ENCODE data around the gene ARHGEF10L.

DNA sequence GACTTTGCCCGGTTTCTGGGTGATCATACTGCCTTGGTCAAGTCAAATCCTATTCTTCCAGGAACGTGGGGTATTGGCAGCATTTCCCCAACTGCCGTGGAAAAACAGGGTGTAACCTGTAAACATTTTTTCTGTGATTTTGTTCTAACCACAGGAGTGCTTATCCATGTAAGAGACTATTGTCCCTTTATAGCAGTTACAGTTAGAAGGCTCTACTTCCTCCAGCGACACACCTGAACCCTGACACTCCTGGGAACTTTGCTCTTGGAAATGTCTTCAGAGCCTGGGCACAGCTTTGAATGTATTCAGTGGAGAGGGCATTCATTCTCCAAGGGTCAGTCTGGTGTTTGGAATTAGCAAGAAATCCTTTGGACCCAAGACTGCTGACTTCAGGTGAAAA, 26.4 kb upstream of the ARHGEF10L start:
- TF ChIP-seq ZNF274 (IDR thresholded peaks at IDR 0.05; ENCODE audit: low read length), result no peak
- TF ChIP-seq ZNF274 (tag by site-specific recombination; IDR thresholded peaks at IDR 0.05; ENCODE audit: borderline replicate concordance), result no peak
- no peak for TF ChIP-seq ZNF140 (tag by site-specific recombination; IDR thresholded peaks at IDR 0.05)
- TF ChIP-seq, protein P1, sequence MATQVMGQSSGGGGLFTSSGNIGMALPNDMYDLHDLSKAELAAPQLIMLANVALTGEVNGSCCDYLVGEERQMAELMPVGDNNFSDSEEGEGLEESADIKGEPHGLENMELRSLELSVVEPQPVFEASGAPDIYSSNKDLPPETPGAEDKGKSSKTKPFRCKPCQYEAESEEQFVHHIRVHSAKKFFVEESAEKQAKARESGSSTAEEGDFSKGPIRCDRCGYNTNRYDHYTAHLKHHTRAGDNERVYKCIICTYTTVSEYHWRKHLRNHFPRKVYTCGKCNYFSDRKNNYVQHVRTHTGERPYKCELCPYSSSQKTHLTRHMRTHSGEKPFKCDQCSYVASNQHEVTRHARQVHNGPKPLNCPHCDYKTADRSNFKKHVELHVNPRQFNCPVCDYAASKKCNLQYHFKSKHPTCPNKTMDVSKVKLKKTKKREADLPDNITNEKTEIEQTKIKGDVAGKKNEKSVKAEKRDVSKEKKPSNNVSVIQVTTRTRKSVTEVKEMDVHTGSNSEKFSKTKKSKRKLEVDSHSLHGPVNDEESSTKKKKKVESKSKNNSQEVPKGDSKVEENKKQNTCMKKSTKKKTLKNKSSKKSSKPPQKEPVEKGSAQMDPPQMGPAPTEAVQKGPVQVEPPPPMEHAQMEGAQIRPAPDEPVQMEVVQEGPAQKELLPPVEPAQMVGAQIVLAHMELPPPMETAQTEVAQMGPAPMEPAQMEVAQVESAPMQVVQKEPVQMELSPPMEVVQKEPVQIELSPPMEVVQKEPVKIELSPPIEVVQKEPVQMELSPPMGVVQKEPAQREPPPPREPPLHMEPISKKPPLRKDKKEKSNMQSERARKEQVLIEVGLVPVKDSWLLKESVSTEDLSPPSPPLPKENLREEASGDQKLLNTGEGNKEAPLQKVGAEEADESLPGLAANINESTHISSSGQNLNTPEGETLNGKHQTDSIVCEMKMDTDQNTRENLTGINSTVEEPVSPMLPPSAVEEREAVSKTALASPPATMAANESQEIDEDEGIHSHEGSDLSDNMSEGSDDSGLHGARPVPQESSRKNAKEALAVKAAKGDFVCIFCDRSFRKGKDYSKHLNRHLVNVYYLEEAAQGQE (tag by site-specific recombination; IDR thresholded peaks at IDR 0.05), result no peak
- TF ChIP-seq, protein P2, sequence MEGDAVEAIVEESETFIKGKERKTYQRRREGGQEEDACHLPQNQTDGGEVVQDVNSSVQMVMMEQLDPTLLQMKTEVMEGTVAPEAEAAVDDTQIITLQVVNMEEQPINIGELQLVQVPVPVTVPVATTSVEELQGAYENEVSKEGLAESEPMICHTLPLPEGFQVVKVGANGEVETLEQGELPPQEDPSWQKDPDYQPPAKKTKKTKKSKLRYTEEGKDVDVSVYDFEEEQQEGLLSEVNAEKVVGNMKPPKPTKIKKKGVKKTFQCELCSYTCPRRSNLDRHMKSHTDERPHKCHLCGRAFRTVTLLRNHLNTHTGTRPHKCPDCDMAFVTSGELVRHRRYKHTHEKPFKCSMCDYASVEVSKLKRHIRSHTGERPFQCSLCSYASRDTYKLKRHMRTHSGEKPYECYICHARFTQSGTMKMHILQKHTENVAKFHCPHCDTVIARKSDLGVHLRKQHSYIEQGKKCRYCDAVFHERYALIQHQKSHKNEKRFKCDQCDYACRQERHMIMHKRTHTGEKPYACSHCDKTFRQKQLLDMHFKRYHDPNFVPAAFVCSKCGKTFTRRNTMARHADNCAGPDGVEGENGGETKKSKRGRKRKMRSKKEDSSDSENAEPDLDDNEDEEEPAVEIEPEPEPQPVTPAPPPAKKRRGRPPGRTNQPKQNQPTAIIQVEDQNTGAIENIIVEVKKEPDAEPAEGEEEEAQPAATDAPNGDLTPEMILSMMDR (tag by site-specific recombination; IDR thresholded peaks at IDR 0.05), result no peak
- no peak for TF ChIP-seq ZNF747 (tag by site-specific recombination; IDR thresholded peaks at IDR 0.05)
- TF ChIP-seq ZNF768 (tag by site-specific recombination; IDR thresholded peaks at IDR 0.05), result no peak
